Measurements from ENCODE around the gene LGALSL.

Gene LGALSL

GRCh38 chr2:64471600-64471999 is 17.6 kb downstream of the LGALSL start:
- no peak for DNase-seq (ENCODE audit: low spot score)

- no peak for DNase-seq (ENCODE audit: low spot score)
Observed at GRCh38 chr2:64472881-64473280, 18.9 kb downstream of the LGALSL start.

GRCh38 chr2:64474121-64474571 is 20.2 kb downstream of the LGALSL start:
- no peak for DNase-seq (ENCODE audit: low spot score)

DNA sequence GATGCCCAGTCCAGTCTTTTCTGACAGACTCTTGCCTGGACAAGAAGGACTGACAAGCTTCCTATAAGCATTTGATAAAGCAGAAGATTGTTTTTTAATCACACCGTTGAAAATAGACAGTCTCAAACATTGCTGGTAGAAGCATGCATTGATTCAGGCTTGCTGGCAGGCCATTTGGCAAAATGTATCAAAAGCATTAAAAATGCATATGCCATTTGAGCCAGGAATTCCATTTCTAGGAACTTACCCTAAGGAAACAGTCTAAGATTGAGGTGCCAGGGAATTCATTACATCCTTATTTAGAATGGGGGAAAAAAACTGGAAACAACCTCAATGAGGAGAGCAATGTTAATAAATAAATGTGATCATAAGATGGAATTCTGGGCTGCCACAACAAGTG is 20.7 kb downstream of the LGALSL start:
- no peak for DNase-seq (ENCODE audit: low spot score)

- DNase-seq (ENCODE audit: low spot score), result no peak
Observed at GRCh38 chr2:64477037-64477436, 23.1 kb downstream of the LGALSL start.

GRCh38 chr2:64477979-64478378 is 24.0 kb downstream of the LGALSL start:
- DNase-seq (ENCODE audit: low spot score), result no peak

DNA sequence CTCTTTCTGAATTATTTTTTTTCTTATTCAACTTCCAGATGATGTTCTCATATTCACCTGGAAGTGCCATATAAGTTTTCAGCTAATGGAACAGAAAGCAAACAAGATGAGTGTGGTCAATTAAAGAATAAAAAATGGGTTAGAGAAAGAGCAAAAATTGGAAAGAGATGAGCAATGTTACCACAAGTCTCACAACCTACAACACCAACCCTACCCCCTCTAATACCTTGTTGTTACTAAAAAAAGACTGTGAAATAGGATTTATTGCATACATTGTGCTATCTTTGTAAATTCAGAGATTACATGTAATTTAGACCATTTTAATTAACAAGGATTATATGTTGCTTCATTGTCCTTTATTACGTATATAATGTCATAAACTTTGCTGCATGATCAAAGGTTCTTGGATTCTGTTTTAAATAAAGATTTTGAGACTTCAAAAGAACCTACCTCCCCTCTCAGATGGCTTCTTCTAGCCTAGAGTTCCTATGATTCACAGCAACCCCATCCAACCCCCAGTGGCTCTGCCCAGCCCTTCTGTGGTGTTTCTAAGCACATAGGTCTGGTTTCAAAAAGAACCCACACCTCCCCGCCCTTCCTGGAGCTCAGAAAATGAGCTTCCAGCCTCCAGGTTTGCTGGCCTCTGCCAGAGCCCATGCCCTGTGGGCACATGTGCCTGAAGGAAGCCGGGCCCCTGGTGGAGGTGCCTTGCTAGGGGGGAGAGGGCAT is 24.7 kb downstream of the LGALSL start:
- no peak for DNase-seq (ENCODE audit: low spot score)

DNA sequence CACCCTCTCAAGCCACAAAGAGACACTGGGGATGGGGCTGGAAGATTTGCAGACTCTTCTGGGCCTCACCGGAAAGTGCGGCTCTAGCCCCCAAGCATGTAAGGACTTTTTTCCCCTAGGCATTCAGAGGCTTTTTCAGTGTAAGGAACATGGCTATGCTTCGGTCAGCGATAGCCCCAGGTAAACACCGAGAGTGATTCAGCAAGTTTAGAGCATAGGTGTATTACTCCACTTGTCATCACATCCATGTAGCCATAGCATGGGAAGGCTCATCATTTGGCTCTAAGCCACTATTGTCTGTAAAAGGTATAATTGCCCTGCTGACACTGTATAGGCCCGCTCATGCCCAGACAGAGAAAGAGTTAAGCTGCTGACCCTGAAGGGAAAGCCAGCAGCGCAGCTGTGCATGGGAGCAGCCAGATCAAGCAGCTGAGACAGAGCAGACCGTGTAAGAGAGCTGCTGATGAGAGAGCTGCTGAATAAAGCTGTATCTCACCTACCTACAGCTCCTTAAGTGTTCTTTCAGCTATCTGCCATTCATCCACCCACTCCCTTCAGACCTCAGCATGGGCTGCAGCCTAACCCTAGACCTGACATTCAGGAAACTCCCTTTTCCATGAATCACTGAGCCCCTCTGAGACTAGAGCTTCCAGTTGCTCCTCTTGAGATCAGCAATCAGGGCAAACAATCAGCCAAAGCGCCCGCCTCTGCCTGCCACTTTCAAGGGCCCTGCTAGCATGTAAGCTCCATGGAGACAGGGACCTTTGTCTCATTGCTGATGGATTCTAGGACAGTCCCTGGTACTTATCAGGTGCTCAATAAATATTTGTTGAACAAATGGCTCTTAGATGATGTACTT is 25.5 kb downstream of the LGALSL start:
- no peak for DNase-seq (ENCODE audit: low spot score)

DNA sequence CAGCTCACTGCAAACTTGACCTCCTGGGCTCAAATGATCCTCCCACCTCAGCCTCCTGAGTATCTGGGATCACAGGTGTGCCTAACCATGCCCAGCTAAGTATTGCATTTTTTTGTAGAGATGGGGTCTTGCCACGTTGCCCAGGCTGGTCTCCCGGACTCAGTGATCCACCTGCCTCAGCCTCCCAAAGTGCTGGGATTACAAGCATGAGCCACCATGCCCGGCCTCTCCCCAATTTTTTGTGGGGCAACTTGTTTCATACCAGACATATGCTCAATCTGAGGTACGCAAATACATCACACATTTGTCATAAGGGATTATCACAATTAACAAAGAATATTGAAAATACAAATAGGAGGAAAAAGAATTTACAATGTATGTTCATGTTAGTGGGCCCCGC is 27.7 kb downstream of the LGALSL start:
- DNase-seq (ENCODE audit: low spot score), result no peak

- DNase-seq (ENCODE audit: low spot score), result no peak
Observed at GRCh38 chr2:64482243-64482642, 28.3 kb downstream of the LGALSL start.

GRCh38 chr2:64482765-64483504 is 29.0 kb downstream of the LGALSL start:
- DNase-seq (ENCODE audit: low spot score), result peak; percentile 24

GRCh38 chr2:64485331-64485730 is 31.4 kb downstream of the LGALSL start:
- no peak for DNase-seq (ENCODE audit: low spot score)

GRCh38 chr2:64485961-64486360 is 32.0 kb downstream of the LGALSL start:
- peak; percentile 24 for DNase-seq (ENCODE audit: low spot score)

- DNase-seq (ENCODE audit: low spot score), result no peak
Observed at GRCh38 chr2:64487256-64488049, 33.5 kb downstream of the LGALSL start.

- DNase-seq (ENCODE audit: low spot score), result peak; percentile 75
Observed at GRCh38 chr2:64488050-64488974, 34.4 kb downstream of the LGALSL start.

- DNase-seq (ENCODE audit: low spot score), result no peak
Observed at GRCh38 chr2:64489081-64489751, 35.3 kb downstream of the LGALSL start.

DNA sequence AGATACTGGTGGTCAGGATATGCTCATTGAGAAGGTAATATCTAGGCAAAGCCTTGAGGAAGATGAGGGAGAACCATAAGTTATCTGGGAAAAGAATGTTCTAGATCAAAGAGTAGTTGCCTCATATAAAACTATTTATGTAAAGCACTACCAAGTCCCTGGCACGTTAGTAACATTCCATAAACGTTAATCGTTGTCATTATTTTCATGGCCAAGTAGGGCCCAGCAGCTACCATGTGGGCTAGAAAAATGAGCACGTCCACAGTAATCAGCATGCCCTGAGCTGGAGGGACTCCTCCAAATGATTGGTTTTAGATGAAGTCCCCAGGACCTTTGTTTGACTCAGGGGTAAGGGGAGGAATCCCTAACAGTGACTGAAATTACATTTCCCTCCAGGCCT is 37.5 kb downstream of the LGALSL start:
- DNase-seq (ENCODE audit: low spot score), result peak; percentile 44

DNA sequence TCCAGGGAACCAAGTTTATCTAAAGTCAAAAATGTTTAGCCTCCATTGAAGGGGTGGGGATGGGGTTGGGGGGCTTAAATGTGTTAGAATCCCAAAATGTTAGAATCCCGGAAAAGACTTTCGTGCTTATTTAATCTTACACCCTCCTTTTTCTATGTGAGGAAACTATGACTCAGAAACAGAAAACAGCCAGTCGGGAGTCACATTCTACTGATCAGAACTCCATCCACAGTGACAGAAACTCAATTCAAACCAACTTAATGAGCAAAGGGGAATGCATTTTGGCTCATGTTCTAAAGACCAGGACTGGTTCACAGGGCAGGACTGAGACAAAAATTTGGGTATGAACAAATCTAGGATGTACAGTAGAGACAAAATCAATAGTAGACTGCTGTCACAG is 38.3 kb downstream of the LGALSL start:
- no peak for DNase-seq (ENCODE audit: low spot score)

DNA sequence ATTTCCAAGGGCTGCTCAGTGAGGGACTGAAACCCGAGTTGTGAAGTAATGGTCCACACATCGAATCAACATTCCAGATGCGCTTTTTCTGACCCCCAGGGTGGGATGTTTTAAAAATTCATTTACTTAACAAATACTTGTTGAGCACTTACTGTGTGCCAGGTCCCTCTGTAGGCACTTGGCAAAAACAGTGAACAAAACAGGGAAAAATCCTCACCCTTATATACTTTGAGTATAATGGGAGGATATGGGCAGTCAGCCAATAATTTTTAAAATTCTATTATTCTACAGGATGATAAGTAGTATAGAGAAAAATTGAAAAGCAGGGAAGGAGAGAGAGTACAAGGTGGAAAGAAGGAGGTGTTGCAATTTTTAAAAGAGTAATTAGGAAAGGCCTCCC is 38.9 kb downstream of the LGALSL start:
- DNase-seq (ENCODE audit: low spot score), result no peak

DNA sequence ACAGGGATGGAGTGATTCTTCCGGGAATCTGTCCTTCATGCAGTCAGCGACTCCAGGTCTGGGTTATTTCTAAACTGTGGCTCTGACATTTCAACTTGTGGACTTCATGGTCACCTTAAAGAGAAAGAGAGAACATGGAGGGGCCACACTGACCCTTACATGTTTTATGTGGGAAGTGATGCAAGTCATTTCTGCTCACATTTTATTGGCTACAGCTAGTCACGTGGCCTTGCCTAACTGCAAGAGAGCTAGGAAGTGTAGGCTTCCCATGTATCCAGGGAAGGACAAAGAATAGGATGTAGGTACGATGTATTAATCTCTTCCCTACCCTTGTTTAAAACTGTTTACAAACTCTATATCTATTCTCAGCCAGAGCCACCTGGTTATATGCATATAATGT is 39.8 kb downstream of the LGALSL start:
- DNase-seq (ENCODE audit: low spot score), result no peak
